Stimulated activated CD8-positive, alpha-beta memory T cell treated with anti-CD3 and anti-CD28 coated beads, Interleukin-12 subunit alpha, Interleukin-12 subunit beta, amount 100 ng/mL, for 4 hours (primary cell): ENCODE results near the gene RILPL1.
"Not testable (repeated sequence)": the region's sequence is repeated elsewhere in the genome, so short reads cannot be mapped to it uniquely, and the experiment has no call there.

Experiments used
- DNase-seq: peaks from one replicate; pipeline ENCODE4 v3.0.0-alpha.2; 2020; ENCODE audit warnings: low read depth

The RILPL1 gene

GRCh38 chr12:123530668-123531067 lies 2.9 kb downstream of the RILPL1 start:
- DNase-seq: no peak

DNA sequence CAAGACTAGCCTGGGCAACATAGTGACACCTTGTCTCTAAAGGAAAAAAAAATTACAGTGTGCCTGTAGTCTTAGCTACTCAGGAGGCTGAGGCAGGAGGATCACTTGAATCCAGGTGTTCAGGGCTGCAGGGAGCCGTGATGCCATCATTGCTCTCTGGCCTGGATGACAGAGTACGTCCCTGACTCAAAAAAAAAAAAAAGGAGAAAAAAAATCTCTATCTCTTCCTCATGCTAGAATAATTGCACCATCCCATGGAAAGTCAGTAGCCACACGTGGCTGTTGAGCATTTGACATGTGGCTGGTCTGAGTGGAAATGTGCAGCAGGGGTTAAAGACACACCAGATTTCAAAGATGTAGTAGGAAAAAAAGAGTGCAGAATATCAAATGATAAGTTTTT lies 3.8 kb downstream of the RILPL1 start:
- DNase-seq: no peak

DNA sequence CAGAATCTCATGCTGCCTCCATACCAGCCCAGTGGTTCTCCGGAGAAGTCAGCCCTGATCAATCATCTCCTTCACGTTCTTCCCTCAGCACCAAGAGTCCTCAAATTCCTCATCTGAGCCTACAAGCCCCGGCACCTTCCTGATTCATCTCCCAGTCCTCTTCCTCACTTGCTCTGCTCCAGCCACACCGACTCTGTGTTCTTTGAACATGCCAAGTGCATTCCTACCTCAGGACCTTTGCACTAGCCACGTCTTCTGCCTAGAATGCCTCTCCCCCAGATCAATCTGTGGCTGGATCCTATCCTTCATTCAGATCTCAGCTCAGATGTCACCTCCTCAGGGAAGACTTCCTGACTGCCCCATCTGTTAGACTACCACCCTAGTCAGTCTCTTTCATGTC lies 4.7 kb downstream of the RILPL1 start:
- DNase-seq: no peak

DNA sequence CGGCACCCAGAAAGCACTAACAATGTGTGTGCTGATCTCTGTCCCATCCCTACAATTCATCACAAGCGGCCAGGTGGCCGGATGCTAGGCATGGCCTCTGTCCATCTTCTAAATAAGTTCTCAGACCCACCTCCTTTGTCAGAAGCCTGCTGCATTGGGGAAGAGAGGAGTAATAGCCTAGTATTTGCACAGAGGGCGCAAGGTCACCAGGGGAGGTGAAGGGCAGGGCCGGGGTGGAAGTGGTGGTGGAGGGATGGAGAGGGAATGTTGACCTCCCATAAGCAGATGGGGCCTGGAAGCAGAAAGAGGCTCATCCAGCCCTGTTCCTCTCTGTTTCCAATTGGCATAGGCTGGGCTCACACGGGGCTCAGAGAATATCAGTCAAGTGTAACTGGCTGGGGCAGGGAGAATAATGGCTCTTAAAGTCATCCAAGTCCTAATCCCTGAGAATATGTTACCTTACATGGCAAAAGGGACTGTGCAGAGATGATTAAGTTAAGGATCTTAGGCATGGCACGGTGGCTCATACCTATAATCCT lies 6.9 kb downstream of the RILPL1 start:
- DNase-seq: no peak

DNA sequence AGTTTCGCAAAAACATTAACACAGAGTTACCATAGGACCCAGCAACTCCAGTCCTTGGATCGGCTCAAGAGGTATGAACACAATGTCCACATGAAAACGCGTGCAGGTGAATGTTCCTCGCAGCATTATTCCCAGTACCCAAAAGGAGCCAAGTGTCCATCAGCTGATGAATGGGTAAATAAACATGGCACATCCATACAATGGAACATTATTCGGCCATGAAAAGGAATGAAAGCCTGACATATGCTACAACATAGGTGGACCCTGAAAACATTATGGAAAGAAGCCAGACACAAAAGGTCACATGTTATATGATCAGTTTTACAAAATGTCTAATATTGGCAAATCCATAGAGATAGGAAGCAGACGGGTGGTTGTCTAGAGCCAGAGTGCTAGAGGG lies 9.1 kb downstream of the RILPL1 start:
- DNase-seq: no peak

GRCh38 chr12:123523518-123523917 lies 10.0 kb downstream of the RILPL1 start:
- DNase-seq: no peak

- no peak for DNase-seq
Measured at GRCh38 chr12:123522164-123522563, 11.4 kb downstream of the RILPL1 start.

GRCh38 chr12:123520567-123521474 lies 12.7 kb downstream of the RILPL1 start:
- DNase-seq: no peak

DNA sequence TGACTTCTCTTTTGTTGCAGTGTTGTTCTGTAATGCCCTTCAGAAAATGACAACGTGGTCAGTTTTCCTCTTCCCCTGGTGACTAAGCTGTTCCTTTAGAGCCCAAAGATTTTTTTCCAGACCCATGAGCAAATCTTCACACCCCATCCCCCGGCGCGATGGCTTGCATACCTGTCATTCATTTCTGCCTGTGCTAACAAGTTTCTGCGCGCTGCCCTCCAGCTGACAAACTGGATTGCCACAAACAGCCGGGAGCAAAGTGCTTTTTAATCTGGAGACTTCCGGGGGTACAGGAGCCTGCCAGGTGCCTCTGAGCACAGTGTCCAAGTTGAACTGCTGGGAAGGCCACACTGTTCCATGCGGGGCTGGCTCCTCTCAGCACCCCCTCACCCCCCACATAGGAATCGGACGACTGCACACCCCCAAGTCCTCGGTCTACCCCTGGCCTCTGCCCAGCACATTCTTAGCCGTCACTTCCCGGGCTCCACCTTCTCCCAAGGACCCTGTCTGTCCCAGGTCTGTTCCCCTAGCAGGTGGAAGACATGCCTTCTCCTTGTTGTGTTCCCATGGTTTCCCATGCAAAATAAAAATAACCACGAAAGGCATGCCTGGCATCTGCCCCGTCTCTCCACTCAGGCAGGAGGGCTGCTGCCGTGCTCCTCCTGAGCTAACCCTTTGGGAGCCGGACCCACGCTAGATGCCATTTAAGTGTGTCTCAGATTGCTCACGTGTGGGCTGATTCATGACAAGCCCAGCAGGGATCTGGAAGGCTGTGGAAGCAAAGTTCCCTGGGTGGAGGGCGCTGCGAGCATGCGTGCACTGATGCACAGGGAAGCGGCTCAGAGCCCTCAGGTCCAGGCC lies 14.1 kb downstream of the RILPL1 start:
- DNase-seq: no peak

GRCh38 chr12:123516216-123516780 lies 17.2 kb downstream of the RILPL1 start:
- no peak for DNase-seq

- DNase-seq: not testable (repeated sequence)
Measured at GRCh38 chr12:123514582-123515221, 18.8 kb downstream of the RILPL1 start.

DNA sequence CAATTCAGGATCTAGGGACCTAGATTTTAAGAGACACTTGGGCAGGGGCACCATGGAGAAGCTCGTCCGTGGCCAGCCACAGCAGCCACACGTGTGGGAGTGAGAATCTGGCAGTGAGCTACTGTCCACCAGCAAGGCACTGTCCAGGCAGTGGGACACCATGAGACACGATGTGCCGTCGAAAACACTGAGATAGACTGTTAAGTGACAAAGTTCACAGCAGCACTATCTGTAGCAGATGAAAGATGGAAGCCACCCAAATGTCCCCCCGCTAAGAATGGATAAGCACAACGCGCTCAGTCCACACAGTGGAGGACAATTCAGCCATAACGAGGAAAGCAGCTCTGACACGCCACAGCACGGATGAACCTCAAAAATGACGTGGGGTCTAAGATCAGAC lies 19.7 kb downstream of the RILPL1 start:
- no peak for DNase-seq

DNA sequence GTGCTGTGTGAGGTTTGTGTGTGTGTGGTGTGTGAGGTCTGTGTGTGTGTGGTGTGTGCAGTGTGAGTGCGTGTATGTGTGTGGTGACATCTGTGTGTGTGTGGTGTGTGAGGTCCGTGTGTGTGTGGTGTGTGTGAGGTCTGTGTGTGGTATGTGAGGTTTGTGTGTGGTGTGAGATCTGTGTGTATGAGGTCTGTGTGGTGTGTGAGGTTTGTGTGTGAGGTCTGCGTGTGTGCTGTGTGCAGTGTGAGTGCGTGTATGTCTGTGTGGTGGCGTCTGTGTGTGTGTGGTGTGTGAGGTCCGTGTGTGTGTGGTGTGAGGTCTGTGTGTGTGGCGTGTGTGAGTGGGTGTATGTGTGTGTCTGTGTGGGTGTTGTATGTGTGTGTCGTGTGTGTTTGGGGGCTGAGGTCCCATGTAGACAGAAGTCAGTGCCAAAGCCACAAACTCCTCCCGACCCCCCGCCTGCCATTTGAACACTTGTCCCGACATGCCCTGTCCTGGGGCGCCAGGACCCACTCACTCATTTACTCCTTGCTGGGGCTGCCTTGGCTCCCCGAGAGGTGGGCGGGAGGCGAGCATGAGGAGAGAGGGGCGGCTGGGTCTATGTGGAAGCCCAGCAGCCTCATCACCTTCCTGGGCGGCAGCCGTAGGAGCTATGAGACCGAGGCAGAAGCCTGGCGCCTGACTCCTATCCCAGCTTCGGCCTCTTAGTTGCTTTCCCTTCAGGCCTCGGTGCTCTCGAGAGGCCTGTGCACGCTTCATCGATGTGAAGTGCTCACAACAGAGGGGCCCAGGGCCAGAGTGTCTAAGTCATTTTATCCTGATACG lies 20.5 kb downstream of the RILPL1 start:
- no peak for DNase-seq

DNA sequence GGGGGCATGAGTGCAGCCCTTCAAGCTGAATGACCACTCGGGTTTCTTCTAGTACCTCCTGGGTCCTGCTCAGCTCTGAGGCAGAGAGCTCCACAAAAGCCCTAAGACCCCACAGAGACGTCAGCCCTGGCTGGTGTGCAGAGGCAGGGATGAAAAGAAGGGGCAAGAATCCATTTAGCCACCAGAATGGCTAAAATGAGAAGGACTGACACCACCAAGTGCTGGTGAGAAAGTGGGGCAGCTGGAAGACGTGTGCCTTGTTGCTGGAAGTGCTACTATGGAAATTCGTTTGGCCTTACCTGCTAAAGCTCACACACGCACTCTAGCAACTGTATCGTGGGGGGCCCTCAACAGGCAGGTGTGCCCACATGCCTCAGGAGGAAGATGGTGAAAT lies 26.7 kb downstream of the RILPL1 start:
- DNase-seq: no peak

DNA sequence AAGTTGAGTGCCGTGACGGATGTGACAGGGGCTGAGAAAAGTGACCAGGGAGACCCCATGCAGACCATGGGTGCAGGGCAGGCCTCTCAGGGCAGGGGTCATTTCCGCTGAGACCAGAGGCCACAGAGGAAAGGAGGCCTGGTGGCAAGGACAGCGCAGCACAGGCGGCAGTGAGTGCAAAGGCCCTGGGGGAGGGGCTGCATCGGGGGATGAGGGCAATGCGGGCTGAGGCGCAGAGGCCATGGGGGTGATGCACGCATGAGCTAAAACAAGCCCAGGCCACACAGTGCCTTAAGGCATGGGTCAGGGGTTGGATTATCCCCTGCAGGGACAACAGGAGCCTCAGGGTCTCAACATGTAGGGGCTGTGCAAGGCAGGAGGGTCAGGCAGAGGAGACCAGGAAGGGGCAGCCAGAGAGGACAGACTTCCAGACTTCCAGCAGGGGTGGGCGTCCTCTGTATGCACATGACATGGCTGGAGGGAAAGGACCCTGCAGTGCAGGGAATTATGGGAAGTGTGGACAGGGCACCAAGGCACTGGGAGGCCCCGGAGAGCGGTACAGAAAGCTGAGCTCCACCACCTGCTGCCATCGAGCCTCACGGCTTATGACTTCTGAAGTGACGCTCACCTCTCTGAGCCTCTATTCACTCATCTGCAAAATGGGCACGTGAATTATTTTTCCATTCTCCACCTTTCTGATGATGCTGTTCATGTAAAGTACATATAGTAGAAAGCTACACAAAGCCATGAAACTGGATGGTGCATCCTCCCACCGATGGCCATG lies 27.3 kb downstream of the RILPL1 start:
- DNase-seq: no peak

- no peak for DNase-seq
Measured at GRCh38 chr12:123502163-123502704, 31.3 kb downstream of the RILPL1 start.

GRCh38 chr12:123499332-123499731 lies 34.2 kb downstream of the RILPL1 start:
- no peak for DNase-seq

GRCh38 chr12:123498126-123498825 lies 35.2 kb downstream of the RILPL1 start:
- DNase-seq: no peak

DNA sequence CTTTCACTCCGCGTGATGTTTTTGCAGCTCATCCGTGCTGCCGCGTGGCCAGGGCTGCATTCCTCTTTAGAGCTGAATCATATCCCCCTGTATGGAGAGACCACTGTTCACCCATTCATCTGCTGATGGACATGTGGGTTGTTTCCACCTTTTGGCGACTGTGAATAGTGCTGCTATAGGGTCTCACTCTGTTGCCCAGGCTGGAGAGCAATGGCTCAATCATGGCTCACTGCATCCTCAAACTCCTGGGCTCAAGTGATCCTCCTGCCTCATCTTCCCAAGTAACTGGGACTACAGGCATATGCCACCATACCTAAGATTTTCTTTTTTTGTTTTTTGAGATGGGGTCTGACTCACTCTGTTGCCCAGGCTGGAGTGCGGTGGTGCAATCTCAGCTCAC lies 36.5 kb downstream of the RILPL1 start:
- no peak for DNase-seq
